BLaER1 (cell line): Measurements from ENCODE around the gene GYPC.

ENCODE experiments used
- H3K27ac ChIP-seq: shearing (Covaris generic); formaldehyde crosslinking; 2 replicates; pipeline ENCODE4 v1.8.1; 2022
- H3K27me3 ChIP-seq: shearing (Covaris generic); formaldehyde crosslinking; 2 replicates; pipeline ENCODE4 v1.8.1; 2022
- H3K36me3 ChIP-seq: shearing (Covaris generic); formaldehyde crosslinking; 2 replicates; pipeline ENCODE4 v1.8.1; 2022
- H3K4me1 ChIP-seq: shearing (Covaris generic); formaldehyde crosslinking; 2 replicates; pipeline ENCODE4 v1.8.1; 2022
- H3K4me2 ChIP-seq: shearing (Covaris generic); formaldehyde crosslinking; 2 replicates; pipeline ENCODE4 v1.8.1; 2022
- H3K4me3 ChIP-seq: shearing (Covaris generic); formaldehyde crosslinking; 2 replicates; pipeline ENCODE4 v1.8.1; 2022
- H3K9ac ChIP-seq: shearing (Covaris generic); formaldehyde crosslinking; 2 replicates; pipeline ENCODE4 v1.8.1; 2022
- H3K9me3 ChIP-seq: shearing (Covaris generic); formaldehyde crosslinking; 2 replicates; pipeline ENCODE4 v1.8.1; 2022
- H4K20me1 ChIP-seq: shearing (Covaris generic); formaldehyde crosslinking; 2 replicates; pipeline ENCODE4 v1.8.1; 2022
- Cebpa-rat ChIP-seq: shearing (Covaris generic); IDR thresholded peaks from 2 replicates; pipeline ENCODE4 v1.8.1; 2022

The GYPC gene

DNA sequence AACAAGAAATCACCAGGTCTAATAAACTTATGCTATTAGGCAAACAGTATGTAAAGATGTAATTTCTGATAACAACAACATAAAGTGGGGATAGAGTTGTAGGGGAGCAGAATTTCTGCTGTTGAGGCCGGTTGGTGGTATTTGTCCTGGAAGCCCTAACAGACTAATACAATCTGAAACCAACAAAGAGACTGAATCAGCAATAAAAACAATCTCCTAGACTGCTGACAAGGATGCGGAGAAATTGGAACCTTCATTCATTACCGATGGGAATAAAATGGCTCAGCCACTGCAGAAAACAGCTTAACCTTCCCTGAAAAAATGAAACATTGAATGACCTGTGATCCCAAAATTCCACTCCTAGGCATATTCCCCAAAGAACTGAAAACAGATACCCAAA is 88.7 kb downstream of the GYPC start:
- H3K4me1 ChIP-seq = no peaks in the 10 kb centered on the region
- TF ChIP-seq Cebpa-rat = no peak
- H3K4me2 ChIP-seq = no peak overlapping the region
- H3K4me3 ChIP-seq = no peak overlapping the region
- H3K9ac ChIP-seq = no peak overlapping the region
- no peaks in the 10 kb centered on the region for H3K9me3 ChIP-seq
- no peaks in the 10 kb centered on the region for H3K27me3 ChIP-seq
- no peak overlapping the region for H3K27ac ChIP-seq
- H4K20me1 ChIP-seq = no peaks in the 10 kb centered on the region
- no peaks in the 10 kb centered on the region for H3K36me3 ChIP-seq
